DOHH2 (cell line): ENCODE measurements around the gene KRT20.

Experiments
- H3F3A ChIP-seq: fragments of 200-600 bp; sonication (generic), shearing (Covaris generic); 2 replicates; pipeline ENCODE4 v1.6.0; 2016; ENCODE audit warnings: antibody characterized with exemption, mild to moderate bottlenecking; ENCODE audit not compliant: control insufficient read depth, insufficient read depth
- H3K27ac ChIP-seq: fragments of 200-600 bp; sonication (generic); 2 replicates; pipeline ENCODE4 v1.5.1; 2014; ENCODE audit warnings: low read depth, mild to moderate bottlenecking, low read length, moderate library complexity
- H3K27me3 ChIP-seq: fragments of 200-600 bp; sonication (generic); 2 replicates; pipeline ENCODE4 v1.6.1; 2014; ENCODE audit warnings: mild to moderate bottlenecking, low read length, mixed read lengths; ENCODE audit not compliant: control insufficient read depth
- H3K36me3 ChIP-seq: fragments of 200-600 bp; sonication (generic); 2 replicates; pipeline ENCODE4 v1.6.1; 2014; ENCODE audit warnings: mild to moderate bottlenecking, low read length, moderate library complexity, mixed read lengths; ENCODE audit not compliant: control insufficient read depth
- H3K4me1 ChIP-seq: fragments of 200-600 bp; sonication (generic); 2 replicates; pipeline ENCODE4 v1.6.1; 2014; ENCODE audit warnings: mild to moderate bottlenecking, low read length, mixed read lengths; ENCODE audit not compliant: control insufficient read depth
- H3K4me2 ChIP-seq: fragments of 200-600 bp; sonication (generic); 2 replicates; pipeline ENCODE4 v1.6.0; 2014; ENCODE audit warnings: mild to moderate bottlenecking, low read length, moderate library complexity
- H3K4me3 ChIP-seq: fragments of 200-600 bp; sonication (generic); 2 replicates; pipeline ENCODE4 v1.5.1; 2014; ENCODE audit warnings: mild to moderate bottlenecking, low read length, mixed read lengths
- H3K79me2 ChIP-seq: fragments of 200-600 bp; sonication (generic); 2 replicates; pipeline ENCODE4 v1.6.1; 2014; ENCODE audit warnings: mild to moderate bottlenecking, low read length, mixed read lengths; ENCODE audit not compliant: control insufficient read depth
- H3K9me2 ChIP-seq: fragments of 200-600 bp; sonication (generic); replicated peaks from 2 replicates; pipeline ENCODE4 v1.6.1; 2014; ENCODE audit warnings: mild to moderate bottlenecking, low read length, mixed read lengths; ENCODE audit not compliant: control insufficient read depth
- H3K9me3 ChIP-seq: fragments of 200-600 bp; sonication (generic); 2 replicates; pipeline ENCODE4 v1.6.1; 2014; ENCODE audit warnings: antibody characterized with exemption, low read length, mixed read lengths; ENCODE audit not compliant: control insufficient read depth, insufficient read depth
- H4K20me1 ChIP-seq: fragments of 200-600 bp; sonication (generic); 2 replicates; pipeline ENCODE4 v1.6.0; 2014; ENCODE audit warnings: low read depth, mild to moderate bottlenecking, antibody characterized with exemption, low read length, moderate library complexity; ENCODE audit not compliant: control insufficient read depth, insufficient read depth
- CTCF ChIP-seq: fragments of 200-600 bp; sonication (generic); IDR thresholded peaks from one replicate; pipeline ENCODE4 v1.5.1; 2014; ENCODE audit warnings: antibody characterized with exemption, mild to moderate bottlenecking, low read depth, low read length; ENCODE audit not compliant: poor library complexity, severe bottlenecking
- EZH2phosphoT487 ChIP-seq: fragments of 200-600 bp; sonication (generic); IDR thresholded peaks from 2 replicates; pipeline ENCODE4 v1.6.1; 2017; ENCODE audit warnings: borderline replicate concordance, mild to moderate bottlenecking, antibody characterized with exemption, low read length, moderate library complexity, mixed read lengths

KRT20 gene

GRCh38 chr17:40888196-40888720 lies 3.2 kb upstream of the KRT20 start:
- H3F3A ChIP-seq, result no peaks in the 10 kb centered on the region
- H3K4me3 ChIP-seq, result no peak overlapping the region
- H3K9me3 ChIP-seq, result no peaks in the 10 kb centered on the region
- H3K27ac ChIP-seq, result no peak overlapping the region
- H3K36me3 ChIP-seq, result no peaks in the 10 kb centered on the region
- H3K9me2 ChIP-seq, result no peaks in the 10 kb centered on the region
- no peak overlapping the region for H3K4me2 ChIP-seq
- no peaks in the 10 kb centered on the region for H3K4me1 ChIP-seq
- TF ChIP-seq EZH2phosphoT487 (no peak), CTCF (no peak)
- H3K79me2 ChIP-seq, result no peaks in the 10 kb centered on the region
- H4K20me1 ChIP-seq, result no peaks in the 10 kb centered on the region
- peaks cover 8% of the 10 kb centered on the region for H3K27me3 ChIP-seq

GRCh38 chr17:40886090-40886489 lies 1.0 kb upstream of the KRT20 start:
- Histone ChIP-seq H3F3A (no peaks in the 10 kb centered on the region), H3K27ac (no peak overlapping the region), H3K4me2 (no peak overlapping the region), H3K36me3 (no peaks in the 10 kb centered on the region), H4K20me1 (no peaks in the 10 kb centered on the region), H3K9me3 (no peaks in the 10 kb centered on the region), H3K4me1 (no peaks in the 10 kb centered on the region), H3K9me2 (no peaks in the 10 kb centered on the region), H3K79me2 (no peaks in the 10 kb centered on the region), H3K4me3 (no peak overlapping the region), H3K27me3 (peaks cover 12% of the 10 kb centered on the region)
- no peak for TF ChIP-seq CTCF
- no peak for TF ChIP-seq EZH2phosphoT487

- no peaks in the 10 kb centered on the region for H4K20me1 ChIP-seq
- no peak for TF ChIP-seq CTCF
- no peak for TF ChIP-seq EZH2phosphoT487
- no peak overlapping the region for H3K4me3 ChIP-seq
- H3K4me1 ChIP-seq, result no peaks in the 10 kb centered on the region
- H3K79me2 ChIP-seq, result no peaks in the 10 kb centered on the region
- no peaks in the 10 kb centered on the region for H3K9me2 ChIP-seq
- H3K27ac ChIP-seq, result no peak overlapping the region
- H3K4me2 ChIP-seq, result no peak overlapping the region
- H3K9me3 ChIP-seq, result no peaks in the 10 kb centered on the region
- H3K27me3 ChIP-seq, result peaks cover 10% of the 10 kb centered on the region
- H3F3A ChIP-seq, result no peaks in the 10 kb centered on the region
- H3K36me3 ChIP-seq, result no peaks in the 10 kb centered on the region
Observed at GRCh38 chr17:40883626-40884334, 1.3 kb downstream of the KRT20 start.
